HepG2 (cell line): ENCODE measurements around the gene MAGEB4. TPM values are rescaled to one million over a fixed set of nuclear protein-coding genes. Genes with fewer than 3 reads are reported as not detected.

ENCODE experiments used
- ATAC-seq: fragments of 200-7000 bp; cut with Tn5 transposase; 3 replicates; pipeline ENCODE4 v1.9.1; 2020; ENCODE audit warnings: mild to moderate bottlenecking, moderate library complexity
- BruUV-seq: library from RNA; stranded (reverse); fragments of 400-500 nt; replicated peaks from 2 replicates; lab custom pipeline; 2021; lab: Mats Ljungman, UMichigan
- CTCF ChIA-PET: fragments of 300-600 bp; formaldehyde crosslinking; extraction: SDS; loops from one replicate; lab custom pipeline; 2021; ENCODE audit warnings: low total read pairs, inconsistent platforms, low intra/inter-chr PET ratio; lab: Yijun Ruan, JAX
- POLR2A ChIA-PET: fragments of 350-600 bp; sonication (Branson Sonifier 250); formaldehyde crosslinking; loops from one replicate; lab custom pipeline; 2020; ENCODE audit warnings: antibody characterized with exemption, inconsistent platforms; lab: Yijun Ruan, JAX
- DNase-seq: peaks from one replicate; pipeline ENCODE4 v3.0.0-alpha.2; 2015; ENCODE audit warnings: low spot score
- FAIRE-seq: peaks from 3 replicates; lab custom pipeline; 2011; peaks lifted over from hg19 to GRCh38; lab: Jason Lieb, UNC
- H2AFZ ChIP-seq: one replicate; pipeline ENCODE4 v1.6.1; 2011; ENCODE audit warnings: low read length, inconsistent platforms
- H3K27ac ChIP-seq: fragments of 300-600 bp; 3 replicates; pipeline ENCODE4 v1.8.0; 2011; ENCODE audit warnings: mixed run types, mild to moderate bottlenecking, mixed read lengths, low read length, inconsistent platforms; ENCODE audit not compliant: insufficient read depth; ENCODE audit errors: extremely low read length
- H3K27me3 ChIP-seq, 2 experiments: fragments of 200-600 bp in 1 of 2; 2 replicates in 1 of 2; 3 replicates in 1 of 2; pipeline versions ENCODE4 v1.6.0 to v1.8.0; 2011; ENCODE audit warnings: low read length in 2 of 2, mild to moderate bottlenecking in 2 of 2, moderate library complexity in 2 of 2, inconsistent platforms in 1 of 2; ENCODE audit not compliant: insufficient read depth in 2 of 2, control insufficient read depth in 1 of 2
- H3K36me3 ChIP-seq, 2 experiments: fragments of 200-600 bp in 1 of 2; replicated peaks in 1 of 2; 2 replicates in 1 of 2; 3 replicates in 1 of 2; pipeline versions ENCODE4 v1.5.1 to v1.8.0; 2011; ENCODE audit warnings: low read length in 2 of 2, inconsistent platforms in 1 of 2; ENCODE audit not compliant: insufficient read depth in 2 of 2, control insufficient read depth in 1 of 2
- H3K4me1 ChIP-seq: 2 replicates; pipeline ENCODE4 v1.5.1; 2012; ENCODE audit warnings: low read length, inconsistent platforms; ENCODE audit not compliant: insufficient read depth
- H3K4me2 ChIP-seq: 2 replicates; pipeline ENCODE4 v1.6.0; 2011; ENCODE audit warnings: low read depth, low read length, inconsistent platforms
- H3K4me3 ChIP-seq, 3 experiments: fragments of 200-600 bp in 1 of 3; sonication (generic), shearing (Covaris generic) in 1 of 3; replicated peaks in 1 of 3; 2 replicates each; pipeline ENCODE4 v1.5.1; 2011 to 2016; ENCODE audit warnings: low read length in 3 of 3, inconsistent platforms in 2 of 3, low read depth in 2 of 3, mild to moderate bottlenecking in 2 of 3, control low read depth in 1 of 3, mixed read lengths in 1 of 3; ENCODE audit not compliant: insufficient read depth in 1 of 3
- H3K79me2 ChIP-seq: one replicate; pipeline ENCODE4 v1.6.1; 2011; ENCODE audit warnings: low read length, inconsistent platforms; ENCODE audit not compliant: insufficient read depth
- H3K9ac ChIP-seq: 2 replicates; pipeline ENCODE4 v1.6.0; 2011; ENCODE audit warnings: mild to moderate bottlenecking, low read depth, low read length, inconsistent platforms; ENCODE audit not compliant: insufficient read depth
- H3K9me3 ChIP-seq: 2 replicates; pipeline ENCODE4 v1.5.1; 2012; ENCODE audit warnings: mild to moderate bottlenecking, low read length
- H4K20me1 ChIP-seq: 2 replicates; pipeline ENCODE4 v1.6.0; 2011; ENCODE audit warnings: inconsistent platforms, mild to moderate bottlenecking, low read length, moderate library complexity; ENCODE audit not compliant: insufficient read depth
- CBX2 ChIP-seq, 2 experiments: fragments of 200-600 bp in 1 of 2; sonication (generic); formaldehyde crosslinking in 1 of 2; IDR thresholded peaks; 2 replicates each; pipeline versions ENCODE4 v1.7.0 to v1.8.1; 2018 to 2022; ENCODE audit warnings: low read depth in 2 of 2, low read length in 1 of 2, mild to moderate bottlenecking in 1 of 2, missing genetic modification reagents in 1 of 2
- CREB1 ChIP-seq, 2 experiments: fragments of 450-650 bp in 1 of 2; IDR thresholded peaks; 2 replicates each; pipeline ENCODE4 v1.6.1; 2016 to 2017; ENCODE audit warnings: control low read depth in 1 of 2, mild to moderate bottlenecking in 1 of 2, missing compliant biosample characterization in 1 of 2, missing genetic modification characterization in 1 of 2
- EP300 ChIP-seq, 3 experiments: sonication (generic) in 1 of 3; formaldehyde crosslinking in 1 of 3; IDR thresholded peaks; 2 replicates each; pipeline versions ENCODE4 v1.5.1 to v1.6.1; 2011 to 2020; ENCODE audit warnings: low read depth in 2 of 3, low read length in 2 of 3, borderline replicate concordance in 1 of 3, improper control_type of control experiment in 1 of 3, mild to moderate bottlenecking in 1 of 3, missing genetic modification reagents in 1 of 3, moderate library complexity in 1 of 3
- FOSL2 ChIP-seq: sonication (generic); formaldehyde crosslinking; IDR thresholded peaks from 2 replicates; pipeline ENCODE4 v1.4.0; 2020; ENCODE audit warnings: missing genetic modification reagents
- GABPB1 ChIP-seq: IDR thresholded peaks from 2 replicates; pipeline ENCODE4 v1.6.1; 2016; ENCODE audit warnings: mild to moderate bottlenecking, missing genetic modification reagents, moderate library complexity, missing compliant biosample characterization
- NFE2L2 ChIP-seq: fragments of 150-350 bp; IDR thresholded peaks from 2 replicates; pipeline ENCODE4 v1.6.1; 2014; ENCODE audit warnings: low read length
- TBX2 ChIP-seq: sonication (generic); formaldehyde crosslinking; IDR thresholded peaks from 2 replicates; pipeline ENCODE4 v1.5.0; 2020; ENCODE audit warnings: missing genetic modification reagents, mild to moderate bottlenecking, borderline replicate concordance
- ZBTB33 ChIP-seq: sonication (generic); formaldehyde crosslinking; IDR thresholded peaks from 2 replicates; pipeline ENCODE4 v1.4.0; 2020; ENCODE audit warnings: missing genetic modification reagents
- ZNF207 ChIP-seq: fragments of 450-650 bp; IDR thresholded peaks from 2 replicates; pipeline ENCODE4 v1.6.1; 2016; ENCODE audit warnings: antibody characterized with exemption, borderline replicate concordance
- ZNF513 ChIP-seq: sonication (generic); formaldehyde crosslinking; conservative IDR thresholded peaks from 2 replicates; pipeline ENCODE4 v1.5.0; 2020; ENCODE audit warnings: missing genetic modification reagents
- WGBS: methylation state at CpG from one replicate; pipeline ENCODE4 v1.1.6; 2017; ENCODE audit warnings: low lambda C conversion rate; 5-methylcytosine and 5-hydroxymethylcytosine counted together
- in situ Hi-C: cut with HindIII; loops from 2 replicates; pipeline ENCODE4 v1.10.0; 2017; ENCODE audit warnings: low pct_unique_long_range_greater_than_20kb; ENCODE audit not compliant: extremely low pct_ligation_motif_present
- intact Hi-C: fragments of 100-400 bp; cut with micrococcal nuclease; formaldehyde crosslinking; loops from one replicate; pipeline ENCODE4 v1.10.0; 2022; ENCODE audit not compliant: unreplicated experiment
- polyA plus RNA-seq, 8 experiments: library from polyadenylated mRNA; depleted of rRNA in 3 of 8; stranded (reverse) in 7 of 8; unstranded in 1 of 8; fragments of >200 nt; fragmentation: Illumina TruSeq in 4 of 8; extraction: Trizol in 4 of 8; gene quantifications; 2 replicates each; pipeline versions ENCODE4 v1.2.1 to v1.2.3, GENCODE V29; 2011 to 2016; ENCODE audit warnings: low read depth in 4 of 8, missing spikeins in 1 of 8, mixed read lengths in 1 of 8; ENCODE audit not compliant: insufficient read depth in 1 of 8
- total RNA-seq, 5 experiments: library from RNA; depleted of rRNA; stranded (reverse); fragments of >200 nt; fragmentation: Illumina TruSeq; extraction: Trizol; gene quantifications; 2 replicates each; pipeline ENCODE4 v1.2.3, GENCODE V29; 2016; ENCODE audit warnings: low read depth in 1 of 5

The MAGEB4 gene
- total and polyA plus RNA-seq, 2 of the 13 experiments (the other 11 are each of a cell fraction or from before 2014, with no cell fraction given) = not detected

GRCh38 chrX:30282527-30282926 is 40.7 kb downstream of the MAGEB4 start (continued):
- TF ChIP-seq ZNF513 (CRISPR knock-in tag) = no peak
- TF ChIP-seq ZBTB33 (CRISPR knock-in tag) = no peak
- TF ChIP-seq CBX2 (IDR thresholded peaks at IDR 0.05; ENCODE audit: low read depth, low read length) = no peak
- no peak for TF ChIP-seq CBX2 (CRISPR knock-in tag; IDR thresholded peaks at IDR 0.05; ENCODE audit: low read depth)
- no peak for TF ChIP-seq GABPB1 (CRISPR knock-in tag)

- intact Hi-C loops = no loop called here
- H3K36me3 ChIP-seq = no peaks in the 10 kb centered on the region
- 29% methylated on average over 3 of the region's 3 CpGs for WGBS
- H2AFZ ChIP-seq = no peak overlapping the region
- CTCF ChIA-PET = no interaction called here
- no peak overlapping the region for H3K4me2 ChIP-seq
- TF ChIP-seq ZNF207 (no peak), TBX2 (CRISPR knock-in tag) (no peak), NFE2L2 (peak; percentile 75), FOSL2 (CRISPR knock-in tag) (peak; percentile 84), CREB1 (IDR thresholded peaks at IDR 0.05) (peak; percentile 46), CREB1 (CRISPR knock-in tag; IDR thresholded peaks at IDR 0.05) (no peak), EP300 (IDR thresholded peaks at IDR 0.05; ENCODE audit: low read depth in 2 of 2, low read length in 2 of 2) (peak in 1 of 2 experiments; percentile 7; a peak in 1 of 4 replicates), EP300 (CRISPR knock-in tag; IDR thresholded peaks at IDR 0.05; ENCODE audit: borderline replicate concordance) (no peak)
- FAIRE-seq = no peak
- no peak overlapping the region for H3K9ac ChIP-seq
- DNase-seq = peak; percentile 22
- no peaks in the 10 kb centered on the region for H3K4me1 ChIP-seq
- POLR2A ChIA-PET = no interaction called here
- H3K4me3 ChIP-seq = no peak overlapping the region
- in situ Hi-C loops = no loop called here
- H3K9me3 ChIP-seq = no peaks in the 10 kb centered on the region
- ATAC-seq = no peak
- H4K20me1 ChIP-seq = no peaks in the 10 kb centered on the region
- no peaks in the 10 kb centered on the region for H3K27me3 ChIP-seq
- no TSS peak for BruUV-seq
- H3K79me2 ChIP-seq = no peaks in the 10 kb centered on the region
- H3K27ac ChIP-seq = no peak overlapping the region
These were observed 41.8 kb downstream of the MAGEB4 start for GRCh38 chrX:30283456-30284200.
